Thoracic aorta (tissue), 2 donors: ENCODE data around the gene RIC3. TPM values are rescaled to one million over a fixed set of nuclear protein-coding genes. Genes with fewer than 3 reads are reported as not detected.

ENCODE experiments used
- ATAC-seq: fragments of 150-250 bp; one replicate; pipeline ENCODE4 v1.8.0; 2017; ENCODE audit warnings: low read depth; ENCODE audit not compliant: insufficient number of reproducible peaks, low FRiP score
- DNase-seq: peaks from one replicate; pipeline ENCODE4 v3.0.0-alpha.2; 2020; ENCODE audit warnings: low spot score
- H3K27ac ChIP-seq, 2 donors: fragments of 200-600 bp; sonication (generic); 1 replicate in 1 of 2; 2 replicates in 1 of 2; pipeline ENCODE4 v1.5.1; 2016; ENCODE audit warnings: mild to moderate bottlenecking in 2 of 2, moderate library complexity in 2 of 2
- H3K27me3 ChIP-seq: fragments of 200-600 bp; sonication (generic); replicated peaks from 2 replicates; pipeline ENCODE4 v1.6.0; 2016; ENCODE audit warnings: mild to moderate bottlenecking; ENCODE audit not compliant: insufficient read depth
- H3K36me3 ChIP-seq: fragments of 200-600 bp; sonication (generic); one replicate; pipeline ENCODE4 v1.5.1; 2016
- H3K4me1 ChIP-seq, 2 donors: fragments of 200-600 bp; sonication (generic); 1 replicate in 1 of 2; 2 replicates in 1 of 2; pipeline versions ENCODE4 v1.5.1 to v1.6.0; 2016; ENCODE audit warnings: low read depth in 2 of 2, mild to moderate bottlenecking in 1 of 2; ENCODE audit not compliant: control insufficient read depth in 1 of 2
- H3K4me3 ChIP-seq: fragments of 200-600 bp; sonication (generic); 2 replicates; pipeline ENCODE4 v1.5.1; 2016; ENCODE audit warnings: mild to moderate bottlenecking
- H3K9me3 ChIP-seq: fragments of 200-600 bp; sonication (generic); 2 replicates; pipeline ENCODE4 v1.5.1; 2016
- total RNA-seq, 2 donors: library from RNA; depleted of rRNA; stranded (reverse); fragments of >200 nt; gene quantifications; one replicate each; pipeline versions ENCODE4 v1.1.0 to v1.2.3, GENCODE V29; 2016
- TF ChIP-seq, protein P1 (sequence below): fragments of 200-600 bp; sonication (generic); IDR thresholded peaks from one replicate; pipeline ENCODE4 v1.5.1; 2019; ENCODE audit warnings: antibody characterized with exemption

Gene RIC3
- total RNA-seq, 2 donors from 2014 or later = 13.1 to 17.7 TPM

DNA sequence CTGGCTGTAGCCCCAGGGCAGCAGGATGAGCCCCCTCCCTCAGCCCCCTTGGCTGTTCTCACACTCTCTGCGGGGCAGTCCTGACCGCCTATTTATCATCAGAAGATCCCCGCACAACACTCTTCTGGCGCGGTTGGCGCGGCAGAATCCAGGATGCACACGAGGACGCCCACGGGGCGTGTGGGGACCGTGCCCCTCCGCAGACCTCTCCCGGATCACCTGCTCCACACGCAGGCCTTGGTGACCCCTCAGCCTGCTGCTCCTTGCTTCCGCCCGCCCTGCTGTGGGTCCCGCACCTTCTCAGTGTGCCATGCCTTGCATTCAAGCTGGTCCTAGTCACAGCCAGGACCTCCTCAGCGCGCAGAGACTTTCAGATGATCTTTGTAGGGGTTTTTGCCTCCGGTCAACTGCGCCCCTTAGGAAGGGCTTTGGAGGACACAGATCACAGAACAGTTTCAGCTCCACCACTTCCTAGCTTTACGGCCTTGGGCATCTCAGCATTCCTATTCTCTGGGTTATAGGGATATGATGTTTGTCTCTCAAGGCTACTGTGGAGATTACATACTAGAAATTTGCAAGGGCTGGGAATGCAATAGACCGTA is 88.7 kb downstream of the RIC3 start:
- TF ChIP-seq, protein P1, sequence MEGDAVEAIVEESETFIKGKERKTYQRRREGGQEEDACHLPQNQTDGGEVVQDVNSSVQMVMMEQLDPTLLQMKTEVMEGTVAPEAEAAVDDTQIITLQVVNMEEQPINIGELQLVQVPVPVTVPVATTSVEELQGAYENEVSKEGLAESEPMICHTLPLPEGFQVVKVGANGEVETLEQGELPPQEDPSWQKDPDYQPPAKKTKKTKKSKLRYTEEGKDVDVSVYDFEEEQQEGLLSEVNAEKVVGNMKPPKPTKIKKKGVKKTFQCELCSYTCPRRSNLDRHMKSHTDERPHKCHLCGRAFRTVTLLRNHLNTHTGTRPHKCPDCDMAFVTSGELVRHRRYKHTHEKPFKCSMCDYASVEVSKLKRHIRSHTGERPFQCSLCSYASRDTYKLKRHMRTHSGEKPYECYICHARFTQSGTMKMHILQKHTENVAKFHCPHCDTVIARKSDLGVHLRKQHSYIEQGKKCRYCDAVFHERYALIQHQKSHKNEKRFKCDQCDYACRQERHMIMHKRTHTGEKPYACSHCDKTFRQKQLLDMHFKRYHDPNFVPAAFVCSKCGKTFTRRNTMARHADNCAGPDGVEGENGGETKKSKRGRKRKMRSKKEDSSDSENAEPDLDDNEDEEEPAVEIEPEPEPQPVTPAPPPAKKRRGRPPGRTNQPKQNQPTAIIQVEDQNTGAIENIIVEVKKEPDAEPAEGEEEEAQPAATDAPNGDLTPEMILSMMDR = no peak
- Histone ChIP-seq H3K4me1 (peaks cover 0 to 23% of the 10 kb centered on the region in 2 donors), H3K4me3 (peak overlapping the region; percentile 70), H3K27me3 (no peaks in the 10 kb centered on the region), H3K36me3 (no peaks in the 10 kb centered on the region), H3K9me3 (no peaks in the 10 kb centered on the region), H3K27ac (no peak overlapping the region)
- DNase-seq (no peak), ATAC-seq (no peak)

DNA sequence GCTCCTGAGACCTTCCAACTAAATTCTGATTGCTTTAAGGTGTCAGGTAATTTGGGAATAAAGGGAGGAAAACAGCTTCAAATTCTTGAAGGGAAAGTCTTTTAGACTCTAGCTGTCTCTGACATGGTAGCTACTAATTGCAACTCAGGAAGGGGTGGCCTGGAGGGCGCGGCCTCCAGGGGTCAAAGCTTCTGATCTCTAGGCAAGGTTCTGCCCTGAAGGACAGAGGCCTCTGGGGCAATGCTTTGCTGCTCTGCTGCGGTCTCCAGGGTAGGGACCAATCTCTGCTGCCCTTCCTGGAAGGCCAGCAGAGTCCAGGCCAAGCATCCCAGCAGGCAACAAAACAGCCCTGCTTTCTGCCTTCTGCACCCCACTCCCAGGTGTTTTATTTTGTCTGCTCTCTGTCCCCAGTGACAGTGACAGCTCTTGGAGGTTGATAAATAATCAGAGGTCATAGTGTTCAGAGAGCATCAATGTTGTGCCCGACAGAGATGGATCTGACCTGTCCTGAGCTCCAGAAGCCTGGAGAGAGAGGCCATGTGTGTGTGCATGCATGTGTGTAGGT is 89.6 kb downstream of the RIC3 start:
- ATAC-seq (no peak), DNase-seq (no peak)
- Histone ChIP-seq H3K9me3 (no peaks in the 10 kb centered on the region), H3K36me3 (no peaks in the 10 kb centered on the region), H3K27ac (no peak overlapping the region), H3K27me3 (no peaks in the 10 kb centered on the region), H3K4me3 (no peak overlapping the region), H3K4me1 (peaks cover 0 to 23% of the 10 kb centered on the region in 2 donors)
- TF ChIP-seq, protein P1 = no peak

DNA sequence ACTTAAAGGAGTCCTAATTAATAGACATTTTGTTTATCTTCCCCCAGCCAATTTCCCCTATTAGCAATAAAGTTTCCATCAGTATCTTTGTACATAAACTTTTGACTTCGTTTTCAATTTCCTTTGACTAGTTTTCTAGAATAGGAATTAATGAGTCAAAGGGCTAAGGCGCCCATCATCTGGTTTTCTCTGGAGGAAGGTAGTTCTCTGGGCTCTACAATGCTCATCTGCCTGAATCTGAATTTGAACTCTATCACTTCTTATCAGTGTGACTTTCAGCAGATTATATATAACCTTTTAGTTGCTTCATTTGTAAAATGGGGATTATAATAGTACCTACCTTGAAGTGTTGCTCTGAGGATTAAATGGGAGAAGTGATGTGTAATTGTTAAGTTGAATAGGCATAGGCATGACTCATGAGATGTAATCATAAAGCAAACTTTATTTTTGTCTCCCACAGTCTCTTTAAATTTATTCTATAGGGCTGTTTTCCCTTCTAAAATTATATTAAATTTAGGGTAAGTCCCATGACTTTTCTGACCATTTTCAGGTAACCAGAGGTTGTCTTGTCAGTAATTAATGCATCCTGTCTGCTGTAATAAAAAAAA is 93.6 kb downstream of the RIC3 start:
- H3K36me3 ChIP-seq = no peaks in the 10 kb centered on the region
- H3K4me3 ChIP-seq = no peak overlapping the region
- no peaks in the 10 kb centered on the region for H3K27me3 ChIP-seq
- TF ChIP-seq, protein P1 = no peak
- H3K4me1 ChIP-seq = no peaks in the 10 kb centered on the region
- no peak overlapping the region for H3K27ac ChIP-seq
- DNase-seq (no peak), ATAC-seq (no peak)
- H3K9me3 ChIP-seq = no peaks in the 10 kb centered on the region

GRCh38 chr11:8071616-8072581 is 96.9 kb downstream of the RIC3 start:
- peaks cover 0 to 10% of the 10 kb centered on the region in 2 donors for H3K4me1 ChIP-seq
- ATAC-seq (no peak), DNase-seq (no peak)
- H3K4me3 ChIP-seq = no peak overlapping the region
- H3K36me3 ChIP-seq = no peaks in the 10 kb centered on the region
- H3K9me3 ChIP-seq = no peaks in the 10 kb centered on the region
- TF ChIP-seq, protein P1 = no peak
- H3K27me3 ChIP-seq = no peaks in the 10 kb centered on the region
- H3K27ac ChIP-seq = no peak overlapping the region
